ENCODE measurements around the gene PIM3.

DNA sequence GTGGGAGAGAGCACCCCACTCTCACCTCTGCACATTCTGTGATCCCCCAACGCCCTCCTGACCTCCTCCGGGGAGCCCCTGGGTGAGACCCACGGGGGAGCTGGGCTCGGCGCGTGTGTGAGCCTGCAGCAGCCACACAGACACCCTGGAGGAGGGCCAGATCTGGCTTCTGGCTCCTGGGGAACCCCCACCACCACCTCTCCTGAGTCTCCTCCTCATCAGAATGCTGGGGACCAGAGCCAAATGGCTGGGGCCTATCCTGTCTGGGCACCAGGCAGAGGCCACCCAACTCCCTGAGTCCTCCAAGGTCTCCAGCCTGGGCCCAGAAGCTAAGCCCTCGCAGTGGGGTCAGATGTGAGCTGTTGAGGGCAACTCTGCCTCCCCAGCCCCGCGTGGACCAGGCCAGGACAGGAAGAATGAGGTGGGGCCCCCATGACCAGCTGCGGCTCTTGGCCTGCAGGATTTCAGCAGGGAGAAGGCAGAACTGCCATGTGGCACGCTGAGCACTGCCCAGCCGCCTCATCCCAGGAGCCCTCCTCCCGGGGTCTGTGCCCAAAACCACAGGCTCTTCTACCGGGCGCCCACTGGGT, 5.5 kb upstream of the PIM3 start:
- TF ChIP-seq POLR2A (IDR thresholded peaks at IDR 0.05) (no peak), EP300 (IDR thresholded peaks at IDR 0.05) (no peak)
- TF ChIP-seq, protein P1, sequence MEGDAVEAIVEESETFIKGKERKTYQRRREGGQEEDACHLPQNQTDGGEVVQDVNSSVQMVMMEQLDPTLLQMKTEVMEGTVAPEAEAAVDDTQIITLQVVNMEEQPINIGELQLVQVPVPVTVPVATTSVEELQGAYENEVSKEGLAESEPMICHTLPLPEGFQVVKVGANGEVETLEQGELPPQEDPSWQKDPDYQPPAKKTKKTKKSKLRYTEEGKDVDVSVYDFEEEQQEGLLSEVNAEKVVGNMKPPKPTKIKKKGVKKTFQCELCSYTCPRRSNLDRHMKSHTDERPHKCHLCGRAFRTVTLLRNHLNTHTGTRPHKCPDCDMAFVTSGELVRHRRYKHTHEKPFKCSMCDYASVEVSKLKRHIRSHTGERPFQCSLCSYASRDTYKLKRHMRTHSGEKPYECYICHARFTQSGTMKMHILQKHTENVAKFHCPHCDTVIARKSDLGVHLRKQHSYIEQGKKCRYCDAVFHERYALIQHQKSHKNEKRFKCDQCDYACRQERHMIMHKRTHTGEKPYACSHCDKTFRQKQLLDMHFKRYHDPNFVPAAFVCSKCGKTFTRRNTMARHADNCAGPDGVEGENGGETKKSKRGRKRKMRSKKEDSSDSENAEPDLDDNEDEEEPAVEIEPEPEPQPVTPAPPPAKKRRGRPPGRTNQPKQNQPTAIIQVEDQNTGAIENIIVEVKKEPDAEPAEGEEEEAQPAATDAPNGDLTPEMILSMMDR (IDR thresholded peaks at IDR 0.05), result no peak
